GM21447 (cell line): ENCODE results near the gene TSPAN7.

ENCODE experiments used
- ATAC-seq: cut with Tn5 transposase; IDR thresholded peaks from one replicate; pipeline ENCODE4 v1.9.1; 2021; ENCODE audit not compliant: unreplicated experiment

Gene TSPAN7

GRCh38 chrX:38594434-38594833, 33.1 kb downstream of the TSPAN7 start:
- ATAC-seq = no peak

GRCh38 chrX:38595801-38596200, 34.5 kb downstream of the TSPAN7 start:
- no peak for ATAC-seq

GRCh38 chrX:38596939-38597338, 35.6 kb downstream of the TSPAN7 start:
- no peak for ATAC-seq

- ATAC-seq = no peak
Measured at GRCh38 chrX:38599796-38600755, 38.7 kb downstream of the TSPAN7 start.

- no peak for ATAC-seq
Measured at GRCh38 chrX:38601866-38602265, 40.5 kb downstream of the TSPAN7 start.

GRCh38 chrX:38606821-38607220, 45.5 kb downstream of the TSPAN7 start:
- no peak for ATAC-seq

GRCh38 chrX:38607976-38608375, 46.6 kb downstream of the TSPAN7 start:
- no peak for ATAC-seq

GRCh38 chrX:38610849-38611248, 49.5 kb downstream of the TSPAN7 start:
- ATAC-seq = no peak

GRCh38 chrX:38612281-38612680, 50.9 kb downstream of the TSPAN7 start:
- ATAC-seq = no peak

- no peak for ATAC-seq
Measured at GRCh38 chrX:38614485-38614884, 53.1 kb downstream of the TSPAN7 start.

- ATAC-seq = no peak
Measured at GRCh38 chrX:38616904-38617303, 55.6 kb downstream of the TSPAN7 start.

- no peak for ATAC-seq
Measured at GRCh38 chrX:38618180-38618579, 56.8 kb downstream of the TSPAN7 start.

- ATAC-seq = no peak
Measured at GRCh38 chrX:38620623-38621022, 59.3 kb downstream of the TSPAN7 start.

GRCh38 chrX:38626296-38626695, 65.0 kb downstream of the TSPAN7 start:
- ATAC-seq = no peak

GRCh38 chrX:38627683-38628082, 66.3 kb downstream of the TSPAN7 start:
- ATAC-seq = no peak

- no peak for ATAC-seq
Measured at GRCh38 chrX:38628587-38628986, 67.2 kb downstream of the TSPAN7 start.

GRCh38 chrX:38632516-38632915, 71.2 kb downstream of the TSPAN7 start:
- ATAC-seq = no peak

- no peak for ATAC-seq
Measured at GRCh38 chrX:38634665-38635064, 73.3 kb downstream of the TSPAN7 start.

- no peak for ATAC-seq
Measured at GRCh38 chrX:38636949-38637819, 75.8 kb downstream of the TSPAN7 start.

- no peak for ATAC-seq
Measured at GRCh38 chrX:38638952-38639529, 77.7 kb downstream of the TSPAN7 start.

GRCh38 chrX:38639730-38640129, 78.4 kb downstream of the TSPAN7 start:
- no peak for ATAC-seq
